Smooth muscle cell (in vitro differentiated cells): ENCODE measurements around the gene GCSAM. TPM values are rescaled to one million over a fixed set of nuclear protein-coding genes. Genes with fewer than 3 reads are reported as not detected.

Experiments used
- DNase-seq: peaks from one replicate; lab custom pipeline; 2025; ENCODE audit not compliant: unreplicated experiment; lab: John Stamatoyannopoulos, UW
- H2AFZ ChIP-seq: fragments of 200-600 bp; sonication (generic); 2 replicates; pipeline ENCODE4 v1.6.0; 2016; ENCODE audit warnings: antibody characterized with exemption, low read depth, mild to moderate bottlenecking
- H3F3A ChIP-seq: fragments of 200-600 bp; sonication (generic); 2 replicates; pipeline ENCODE4 v1.6.0; 2017; ENCODE audit warnings: antibody characterized with exemption, low read depth
- H3K27ac ChIP-seq: fragments of 200-600 bp; sonication (generic); 2 replicates; pipeline ENCODE4 v1.5.1; 2016; ENCODE audit warnings: low read depth, mild to moderate bottlenecking
- H3K27me3 ChIP-seq: fragments of 200-600 bp; sonication (generic); 2 replicates; pipeline ENCODE4 v1.6.1; 2016; ENCODE audit warnings: low read depth, mild to moderate bottlenecking
- H3K36me3 ChIP-seq: fragments of 200-600 bp; sonication (generic); 2 replicates; pipeline ENCODE4 v1.5.1; 2016; ENCODE audit warnings: low read depth
- H3K4me1 ChIP-seq: fragments of 200-600 bp; sonication (generic); 2 replicates; pipeline ENCODE4 v1.5.1; 2016; ENCODE audit warnings: low read depth
- H3K4me2 ChIP-seq: fragments of 200-600 bp; sonication (generic); 2 replicates; pipeline ENCODE4 v1.6.0; 2016; ENCODE audit warnings: mild to moderate bottlenecking
- H3K4me3 ChIP-seq: fragments of 200-600 bp; sonication (generic); 2 replicates; pipeline ENCODE4 v1.5.1; 2016; ENCODE audit warnings: mild to moderate bottlenecking
- H3K79me2 ChIP-seq: fragments of 200-600 bp; sonication (generic); 2 replicates; pipeline ENCODE4 v1.6.0; 2016; ENCODE audit warnings: low read depth, mild to moderate bottlenecking
- H3K9ac ChIP-seq: fragments of 200-600 bp; sonication (generic); 2 replicates; pipeline ENCODE4 v1.6.0; 2016; ENCODE audit warnings: low read depth
- H3K9me3 ChIP-seq: fragments of 200-600 bp; sonication (generic); replicated peaks from 2 replicates; pipeline ENCODE4 v1.5.1; 2016; ENCODE audit warnings: low read depth
- H4K20me1 ChIP-seq: fragments of 200-600 bp; sonication (generic); 2 replicates; pipeline ENCODE4 v1.6.0; 2016; ENCODE audit warnings: low read depth
- CTCF ChIP-seq: fragments of 200-600 bp; sonication (generic); IDR thresholded peaks from 2 replicates; pipeline ENCODE4 v1.5.1; 2017; ENCODE audit warnings: borderline replicate concordance, mild to moderate bottlenecking, antibody characterized with exemption; ENCODE audit not compliant: insufficient read depth, poor library complexity, severe bottlenecking
- WGBS: methylation state at CpG from one replicate; pipeline ENCODE4 v1.1.7; 2016; ENCODE audit warnings: low lambda C conversion rate; 5-methylcytosine and 5-hydroxymethylcytosine counted together
- polyA plus RNA-seq: library from polyadenylated mRNA; unstranded; fragments of >200 nt; fragmentation: Nextera tagmentation; extraction: Ambion mirVana; gene quantifications from 2 replicates; pipeline ENCODE4 v1.2.1, GENCODE V29; 2016
- total RNA-seq: library from RNA; depleted of rRNA; stranded (reverse); fragments of >200 nt; gene quantifications from 2 replicates; pipeline ENCODE4 v1.2.3, GENCODE V29; 2014

The GCSAM gene
- total and polyA plus RNA-seq, 2 experiments from 2014 or later: 0.67 TPM; not detected in 1

- H3F3A ChIP-seq: no peaks in the 10 kb centered on the region
- H3K4me2 ChIP-seq: peak overlapping the region; percentile 23
- no peak overlapping the region for H3K4me3 ChIP-seq
- H3K4me1 ChIP-seq: peaks cover 19% of the 10 kb centered on the region
- H3K36me3 ChIP-seq: no peaks in the 10 kb centered on the region
- peak overlapping the region; percentile 33 for H3K27ac ChIP-seq
- no peak for DNase-seq
- no peaks in the 10 kb centered on the region for H4K20me1 ChIP-seq
- peaks cover 19% of the 10 kb centered on the region for H3K79me2 ChIP-seq
- H3K9ac ChIP-seq: no peak overlapping the region
- H3K9me3 ChIP-seq: no peaks in the 10 kb centered on the region
- WGBS: 77% methylated on average over 9 of the region's 9 CpGs
- no peak overlapping the region for H2AFZ ChIP-seq
- TF ChIP-seq CTCF: no peak
- peaks cover 4% of the 10 kb centered on the region for H3K27me3 ChIP-seq
These were observed 42.8 kb downstream of the GCSAM start for GRCh38 chr3:112089956-112090886.

DNA sequence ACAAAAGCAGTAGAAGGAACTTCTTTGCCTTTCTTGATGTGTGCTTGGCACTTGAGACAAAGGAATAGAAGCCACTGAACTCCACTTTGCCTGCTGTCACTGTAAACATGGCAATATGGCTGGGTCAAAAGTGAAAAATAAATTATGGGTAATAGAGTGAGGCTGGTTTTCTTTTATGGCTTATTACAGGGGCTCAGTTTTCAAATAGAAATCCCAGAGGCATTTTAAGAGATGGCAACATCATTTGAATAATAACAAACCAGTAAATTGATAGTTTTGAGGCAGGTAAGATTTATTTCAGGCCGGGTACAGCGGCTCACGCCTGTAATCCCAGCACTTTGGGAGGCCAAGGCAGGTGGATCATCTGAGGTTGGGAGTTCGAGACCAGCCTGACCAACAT lies 44.1 kb downstream of the GCSAM start:
- Histone ChIP-seq H3K9ac (no peak overlapping the region), H3F3A (no peaks in the 10 kb centered on the region), H3K27me3 (peaks cover 4% of the 10 kb centered on the region), H3K79me2 (peaks cover 19% of the 10 kb centered on the region), H3K4me2 (no peak overlapping the region), H3K27ac (no peak overlapping the region), H3K9me3 (no peaks in the 10 kb centered on the region), H3K4me1 (peaks cover 19% of the 10 kb centered on the region), H2AFZ (no peak overlapping the region), H4K20me1 (no peaks in the 10 kb centered on the region), H3K4me3 (no peak overlapping the region), H3K36me3 (no peaks in the 10 kb centered on the region)
- no peak for TF ChIP-seq CTCF
- no peak for DNase-seq
- 74% methylated on average over 4 of the region's 4 CpGs for WGBS

DNA sequence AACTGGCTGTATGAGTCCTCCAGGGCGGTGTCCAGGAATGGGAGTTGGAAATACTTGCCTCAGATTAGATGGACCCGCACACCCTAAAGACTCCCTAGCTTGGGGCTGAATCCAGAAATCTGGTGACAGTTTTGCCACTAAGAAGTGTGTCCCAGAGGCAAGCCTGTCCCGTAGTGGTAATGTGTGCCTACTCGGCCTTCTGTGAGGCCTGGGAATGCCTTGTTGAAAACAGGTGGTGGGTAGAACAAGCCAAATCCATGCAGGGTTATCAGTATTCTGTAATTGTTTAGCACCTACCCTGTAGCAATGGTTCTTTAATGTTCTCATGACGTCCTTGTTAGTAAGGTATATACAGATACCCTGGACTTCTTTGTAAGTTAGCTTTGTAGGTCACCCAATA lies 45.3 kb downstream of the GCSAM start:
- Histone ChIP-seq H3F3A (no peaks in the 10 kb centered on the region), H3K9me3 (no peaks in the 10 kb centered on the region), H3K4me3 (peak overlapping the region; percentile 59), H3K9ac (no peak overlapping the region), H4K20me1 (no peaks in the 10 kb centered on the region), H3K79me2 (peaks cover 19% of the 10 kb centered on the region), H3K27ac (peak overlapping the region; percentile 66), H3K4me2 (peak overlapping the region; percentile 87), H3K27me3 (peaks cover 4% of the 10 kb centered on the region), H2AFZ (no peak overlapping the region), H3K36me3 (no peaks in the 10 kb centered on the region), H3K4me1 (peaks cover 14% of the 10 kb centered on the region)
- 83% methylated on average over 5 of the region's 5 CpGs for WGBS
- no peak for DNase-seq
- TF ChIP-seq CTCF: no peak
